B cell (primary cell): ENCODE measurements around the gene SMURF2.

Experiments used
- CTCF ChIP-seq: fragments of 200-600 bp; IDR thresholded peaks from one replicate; pipeline ENCODE4 v1.8.0; 2022; ENCODE audit warnings: antibody characterized with exemption, mild to moderate bottlenecking
- EZH2 ChIP-seq: IDR thresholded peaks from 2 replicates; pipeline ENCODE4 v1.6.1; 2012; ENCODE audit warnings: borderline replicate concordance, low read depth, mild to moderate bottlenecking, moderate library complexity, low read length; ENCODE audit not compliant: insufficient read depth, poor library complexity, severe bottlenecking

DNA sequence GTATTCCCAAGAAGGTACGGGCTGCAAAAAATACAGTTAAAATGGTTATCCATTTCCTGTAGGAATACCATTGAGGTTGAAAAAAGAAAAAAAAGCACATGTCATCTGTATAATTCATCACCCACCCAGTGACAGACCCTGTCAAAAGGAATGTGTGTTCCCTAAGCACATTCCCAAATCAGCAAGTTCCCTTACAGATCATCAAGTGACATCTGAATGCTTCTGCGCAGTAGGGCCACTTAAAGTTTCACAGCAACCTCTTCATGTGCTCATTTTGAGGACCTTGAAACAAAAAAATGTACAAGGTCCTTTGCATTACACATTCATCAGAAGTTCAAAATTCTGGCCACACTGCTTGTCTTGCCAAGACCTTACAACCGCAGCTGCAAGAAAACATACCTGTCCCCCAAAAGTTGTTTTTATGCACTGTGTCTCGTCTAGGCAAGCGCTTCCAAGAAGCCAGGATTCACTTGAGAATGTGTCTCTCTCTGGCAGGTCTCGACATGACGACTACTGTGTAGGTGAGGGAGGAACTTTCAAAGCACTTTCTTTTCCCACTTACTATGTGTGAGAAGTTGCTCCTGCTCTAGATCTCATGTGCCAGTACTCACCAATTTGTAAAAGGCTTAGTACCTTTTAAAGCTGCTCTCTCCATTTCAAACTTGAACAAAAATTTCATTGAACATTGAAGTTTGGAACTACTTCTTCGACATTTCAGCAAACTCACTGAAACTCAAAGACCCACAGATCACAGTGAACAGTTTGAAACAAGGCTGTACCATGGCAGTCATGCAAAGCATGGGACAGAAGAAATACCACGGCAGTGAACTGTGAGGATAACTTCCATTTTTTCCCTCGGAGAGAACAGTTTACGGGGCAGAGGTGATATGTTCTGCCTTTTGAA, 161.0 kb downstream of the SMURF2 start:
- TF ChIP-seq CTCF (no peak), EZH2 (no peak)
